ENCODE results near the gene EML4.
"Not testable (repeated sequence)": the region's sequence is repeated elsewhere in the genome, so short reads cannot be mapped to it uniquely, and the experiment has no call there.

EML4 gene

GRCh38 chr2:42334865-42335264, 165.7 kb downstream of the EML4 start:
- DNase-seq (ENCODE audit: low read depth in 2 of 2), result not testable (repeated sequence)

DNA sequence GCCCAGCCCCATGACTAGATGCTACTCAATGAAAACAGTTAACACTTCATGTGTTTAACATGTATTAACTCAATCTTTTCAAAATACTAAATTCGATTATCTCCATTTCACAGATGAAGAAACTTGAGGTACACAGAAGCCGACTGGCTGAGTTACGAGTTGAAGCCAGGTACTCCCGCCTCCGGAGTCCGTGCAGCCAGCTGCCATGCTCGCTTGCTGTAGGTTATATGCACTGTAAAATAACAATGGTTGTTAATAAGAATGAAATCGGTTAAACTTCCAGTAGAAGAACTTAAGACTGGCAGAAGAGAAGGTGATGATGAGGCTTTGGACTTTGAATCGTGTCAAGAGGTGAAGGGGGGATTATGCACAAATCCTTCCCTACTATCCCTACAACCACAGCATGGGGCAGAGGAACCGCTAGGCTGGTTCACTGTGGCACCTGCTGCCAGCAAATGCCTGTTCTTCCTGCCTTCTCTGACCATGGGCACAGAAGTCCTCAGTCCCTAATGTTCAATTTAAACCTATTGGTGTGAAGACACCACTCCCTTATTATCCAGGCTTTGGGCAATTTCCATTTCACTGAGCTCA, 166.5 kb downstream of the EML4 start:
- no peak for DNase-seq (ENCODE audit: low read depth in 2 of 2)

DNA sequence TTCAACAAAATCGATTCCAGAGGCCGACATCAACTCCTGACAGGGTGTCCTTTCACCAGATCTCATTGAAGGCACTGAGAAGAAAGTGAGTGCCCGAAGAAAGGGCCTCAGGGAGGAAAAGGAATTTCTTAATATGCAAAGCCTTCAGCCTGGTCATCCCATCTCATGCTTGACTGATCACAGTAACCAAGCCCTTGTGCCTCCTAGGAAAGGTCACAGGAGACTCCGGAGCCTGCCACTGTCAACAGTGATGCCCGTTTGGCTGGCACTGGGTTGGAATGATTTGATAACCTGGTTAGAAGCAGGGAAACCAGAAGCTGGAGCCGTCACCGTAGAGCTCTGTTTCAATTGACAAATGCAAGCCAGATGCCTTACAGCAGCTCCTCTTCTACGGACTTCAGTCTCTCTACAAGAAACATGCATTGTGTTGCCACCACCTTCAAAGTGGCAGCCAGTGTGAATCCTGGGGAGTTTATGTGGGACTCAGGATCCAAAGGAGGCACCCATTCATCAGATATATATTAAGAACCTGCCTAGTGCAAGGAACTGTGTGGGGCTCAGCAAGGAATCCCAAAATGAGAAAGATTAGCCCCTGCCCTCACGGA, 167.3 kb downstream of the EML4 start:
- DNase-seq (ENCODE audit: low read depth in 2 of 2), result no peak

DNA sequence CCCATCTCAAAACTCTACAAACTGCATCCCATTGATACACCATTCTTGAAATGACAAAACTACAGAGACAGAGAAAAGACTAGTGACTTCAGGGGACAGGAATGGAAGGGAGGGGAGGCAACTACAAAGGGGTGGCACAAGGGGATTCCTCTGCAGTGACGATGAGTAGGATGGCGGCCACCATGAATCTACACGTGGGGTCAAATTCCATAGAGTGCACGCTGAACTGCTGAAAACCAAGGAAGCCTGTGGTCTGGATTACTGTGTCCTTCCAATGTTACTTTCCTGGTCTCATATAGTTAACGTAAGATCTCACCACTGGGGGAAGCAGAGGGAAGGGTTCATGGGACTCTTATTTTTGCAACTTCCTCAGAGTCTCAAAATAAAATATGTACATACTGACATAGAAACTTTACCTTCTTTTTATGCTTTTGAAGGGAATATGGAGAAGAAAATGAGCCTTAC, 168.2 kb downstream of the EML4 start:
- DNase-seq (ENCODE audit: low read depth in 2 of 2), result no peak

DNA sequence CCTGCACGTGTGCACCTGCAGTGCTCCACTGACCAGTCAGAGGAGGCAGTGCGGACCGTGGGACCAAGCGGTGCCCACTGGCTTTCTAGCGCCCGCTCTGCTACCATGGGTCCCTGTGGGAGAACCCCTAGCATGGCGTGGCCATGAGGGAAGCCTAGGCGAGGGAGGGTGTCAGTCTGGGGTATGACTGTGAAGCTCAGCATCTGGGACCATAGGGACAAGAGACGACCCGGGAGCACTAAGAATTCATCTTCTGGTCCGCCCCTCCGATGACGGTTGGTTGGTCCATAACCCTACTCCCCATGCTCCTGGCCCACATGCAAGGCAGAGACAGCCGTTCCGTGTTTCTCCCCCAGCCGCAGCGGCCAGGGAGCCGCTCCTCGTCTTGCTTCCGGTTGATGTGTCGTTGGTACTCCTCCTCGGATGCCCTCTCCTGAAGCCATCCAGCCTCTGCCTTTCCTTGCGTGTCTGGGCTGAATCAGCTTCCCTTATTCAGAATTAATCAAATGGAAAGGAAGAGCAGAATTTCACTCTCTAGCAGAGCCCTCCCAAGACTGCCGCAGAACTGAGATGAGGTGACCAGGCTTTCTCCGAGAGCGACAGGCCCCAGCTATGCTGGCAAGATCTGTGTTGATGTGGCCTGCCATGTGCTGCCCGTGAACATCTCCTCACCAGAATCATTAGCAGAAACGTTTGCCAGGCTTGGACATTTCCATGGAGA, 168.9 kb downstream of the EML4 start:
- DNase-seq (ENCODE audit: low read depth in 2 of 2), result no peak

DNA sequence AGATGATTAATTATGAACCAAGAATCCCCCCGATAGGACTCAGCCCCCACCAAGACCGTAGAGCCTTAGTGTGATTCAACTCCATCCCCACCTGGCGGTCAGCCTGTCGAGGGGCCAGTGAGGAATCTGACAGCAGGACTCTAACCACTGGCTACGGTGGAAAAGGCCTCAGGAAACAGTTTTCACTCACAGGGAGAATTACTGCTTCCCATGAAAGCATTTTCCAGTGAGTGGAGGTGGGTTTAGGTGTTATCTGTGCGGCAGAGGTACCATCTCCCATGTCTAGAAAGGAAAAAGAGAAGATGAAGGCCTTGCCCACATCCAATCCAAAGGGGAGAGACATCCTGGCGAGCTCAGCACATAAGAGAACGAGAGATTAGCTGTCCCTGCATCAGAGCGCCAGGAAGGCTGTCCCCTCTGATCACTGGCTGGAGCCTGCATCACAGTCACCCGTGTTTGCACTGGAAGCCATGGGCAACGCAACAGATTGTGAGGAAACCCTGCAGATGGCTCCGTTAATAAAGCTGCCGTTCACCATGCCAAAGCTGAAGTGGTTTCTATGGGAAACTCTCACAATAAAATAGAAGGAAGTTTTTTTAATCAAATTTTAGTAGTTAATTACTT, 169.5 kb downstream of the EML4 start:
- no peak for DNase-seq (ENCODE audit: low read depth in 2 of 2)

GRCh38 chr2:42339191-42339912, 170.2 kb downstream of the EML4 start:
- DNase-seq (ENCODE audit: low read depth in 2 of 2), result no peak

GRCh38 chr2:42340045-42340937, 171.1 kb downstream of the EML4 start:
- no peak for DNase-seq (ENCODE audit: low read depth in 2 of 2)

DNA sequence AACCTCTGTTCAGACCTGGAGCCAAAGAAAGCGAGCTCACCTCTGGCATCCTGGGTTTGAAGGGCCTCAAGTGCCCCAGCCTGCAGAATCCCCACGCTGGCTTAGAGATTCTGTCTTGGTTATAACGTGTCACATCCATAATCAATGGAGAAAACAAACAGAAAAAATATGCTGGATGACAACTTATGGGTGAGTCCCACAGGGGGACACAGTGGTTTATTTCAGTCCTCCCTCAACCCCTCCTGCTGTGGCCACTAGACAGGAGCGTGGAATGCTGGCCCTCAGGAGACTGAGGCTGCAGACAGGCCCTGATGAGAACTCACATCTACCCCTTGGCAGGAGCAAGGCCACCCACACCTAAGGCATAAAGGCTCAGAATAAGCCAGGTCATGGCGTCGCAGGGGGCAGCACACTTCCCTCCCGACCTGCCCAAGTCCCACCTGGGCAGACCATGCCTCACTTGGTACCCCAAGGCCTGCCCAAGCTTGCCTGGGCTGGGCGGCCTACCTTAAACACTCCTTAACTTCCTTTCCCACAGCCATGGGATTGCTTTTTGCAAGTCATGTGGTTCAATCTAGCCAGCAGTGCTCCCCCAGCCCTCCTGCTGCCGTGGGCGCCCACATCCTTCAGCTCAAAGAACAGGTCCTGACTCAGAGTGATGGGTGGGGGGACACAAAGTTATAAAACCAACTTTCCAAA, 171.9 kb downstream of the EML4 start:
- DNase-seq (ENCODE audit: low read depth in 2 of 2), result no peak

DNA sequence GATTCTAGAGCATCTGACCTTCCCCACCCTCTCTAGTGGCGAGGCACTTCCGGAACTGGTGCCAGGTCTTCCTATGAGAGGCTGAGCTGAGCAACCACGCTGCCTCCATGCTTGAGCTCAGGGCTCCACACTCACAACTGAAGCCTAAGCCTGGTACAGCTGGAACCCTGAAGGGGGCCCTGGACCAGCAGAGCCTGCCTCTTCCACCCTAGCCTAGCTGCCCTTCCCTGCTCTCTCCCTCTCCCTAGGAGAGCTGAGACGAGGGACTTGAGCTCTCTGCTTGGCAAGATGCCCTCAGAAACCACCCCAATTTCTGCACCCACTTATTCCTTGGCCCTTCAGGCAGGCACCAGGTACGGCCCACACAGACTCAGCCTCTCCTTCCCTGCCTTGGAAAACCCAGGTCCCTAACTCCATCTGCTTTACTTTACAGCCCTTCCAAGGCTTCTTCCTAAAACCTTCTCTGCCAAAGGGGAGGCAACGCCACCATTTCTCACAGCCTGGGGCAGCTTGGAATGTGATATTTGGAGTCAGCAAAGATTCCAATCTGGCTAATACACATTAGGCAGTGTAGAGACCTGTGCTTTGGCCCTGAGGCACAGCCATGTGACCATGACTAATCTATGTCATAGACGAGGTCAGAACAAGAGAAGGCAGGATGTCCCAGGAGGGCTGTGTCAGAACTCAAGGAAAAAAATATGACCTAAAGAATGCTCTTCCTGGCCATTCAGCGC, 173.1 kb downstream of the EML4 start:
- no peak for DNase-seq (ENCODE audit: low read depth in 2 of 2)

- DNase-seq (ENCODE audit: low read depth in 2 of 2), result no peak
These were observed 173.7 kb downstream of the EML4 start for GRCh38 chr2:42342795-42343241.

DNA sequence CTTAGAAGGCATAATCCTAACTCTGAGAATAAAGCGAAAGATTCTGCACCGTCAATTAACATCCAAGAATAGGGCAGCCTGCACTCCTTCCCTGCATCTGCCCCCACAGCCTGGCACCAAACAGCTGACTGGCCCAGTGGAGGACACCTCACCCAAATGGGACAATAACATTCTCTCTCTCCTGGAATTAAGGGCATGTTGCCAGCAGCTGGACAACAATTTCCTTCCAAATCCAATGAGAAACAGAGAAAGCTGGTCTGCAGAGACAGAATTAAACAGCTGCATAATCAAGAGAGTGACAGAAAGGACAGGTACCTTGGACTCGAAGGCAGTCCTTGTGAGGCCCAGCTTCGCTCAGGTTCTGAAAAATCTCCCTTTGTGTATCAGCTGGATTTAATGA, 176.8 kb downstream of the EML4 start:
- DNase-seq (ENCODE audit: low read depth in 2 of 2), result no peak

- DNase-seq (ENCODE audit: low read depth in 2 of 2), result not testable (repeated sequence)
These were observed 177.7 kb downstream of the EML4 start for GRCh38 chr2:42346856-42347255.

GRCh38 chr2:42347518-42347917, 178.4 kb downstream of the EML4 start:
- DNase-seq (ENCODE audit: low read depth in 2 of 2), result not testable (repeated sequence)

- DNase-seq (ENCODE audit: low read depth in 2 of 2), result no peak
These were observed 179.1 kb downstream of the EML4 start for GRCh38 chr2:42348113-42348805.

DNA sequence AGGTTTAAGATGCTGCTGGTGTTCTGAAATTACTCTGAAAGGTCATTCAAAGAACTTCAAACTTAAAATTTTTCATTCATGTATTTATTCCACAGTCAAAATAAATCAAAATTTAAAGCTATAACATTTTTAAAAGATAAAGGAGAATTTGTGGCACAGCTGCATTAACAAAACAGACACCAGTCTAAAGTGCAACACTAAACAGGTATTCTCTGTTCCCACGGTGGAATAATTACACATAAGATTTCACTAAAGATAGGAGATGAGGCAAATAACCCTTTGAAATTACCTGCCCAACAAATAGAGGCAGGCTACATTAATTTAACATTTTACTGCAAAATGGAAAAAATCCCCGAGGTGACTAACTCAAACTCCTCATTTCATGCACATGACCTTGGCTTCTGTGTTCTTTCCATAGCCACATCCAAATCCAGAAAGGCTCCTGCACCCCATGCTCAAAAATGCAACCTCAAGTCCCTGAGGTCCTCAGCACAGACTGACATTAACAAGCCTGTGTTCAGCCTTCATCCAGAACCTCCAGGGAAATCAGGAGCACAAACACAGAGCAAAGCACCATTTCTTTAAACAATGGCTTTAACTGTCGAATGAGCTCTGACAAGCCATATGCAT, 181.4 kb downstream of the EML4 start:
- no peak for DNase-seq (ENCODE audit: low read depth in 2 of 2)

DNA sequence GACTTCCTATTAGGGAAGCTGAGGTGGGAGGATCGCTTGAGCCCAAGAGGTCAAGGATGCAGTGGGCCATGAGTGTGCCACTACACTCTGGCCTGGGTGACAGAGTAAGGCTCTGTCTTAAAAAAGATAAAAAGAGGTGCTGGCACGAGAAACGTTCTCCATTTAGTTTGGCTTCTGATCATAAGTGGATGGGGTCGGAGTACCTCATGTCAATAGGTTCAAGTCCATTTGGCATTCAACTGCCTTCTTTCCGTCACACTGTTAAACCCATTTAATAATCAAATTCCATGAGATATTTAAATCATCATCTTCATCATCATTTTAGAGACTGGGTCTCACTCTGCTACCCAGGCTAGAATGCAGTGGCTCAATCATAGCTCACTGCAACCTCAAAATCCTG, 182.7 kb downstream of the EML4 start:
- DNase-seq (ENCODE audit: low read depth in 2 of 2), result no peak

DNA sequence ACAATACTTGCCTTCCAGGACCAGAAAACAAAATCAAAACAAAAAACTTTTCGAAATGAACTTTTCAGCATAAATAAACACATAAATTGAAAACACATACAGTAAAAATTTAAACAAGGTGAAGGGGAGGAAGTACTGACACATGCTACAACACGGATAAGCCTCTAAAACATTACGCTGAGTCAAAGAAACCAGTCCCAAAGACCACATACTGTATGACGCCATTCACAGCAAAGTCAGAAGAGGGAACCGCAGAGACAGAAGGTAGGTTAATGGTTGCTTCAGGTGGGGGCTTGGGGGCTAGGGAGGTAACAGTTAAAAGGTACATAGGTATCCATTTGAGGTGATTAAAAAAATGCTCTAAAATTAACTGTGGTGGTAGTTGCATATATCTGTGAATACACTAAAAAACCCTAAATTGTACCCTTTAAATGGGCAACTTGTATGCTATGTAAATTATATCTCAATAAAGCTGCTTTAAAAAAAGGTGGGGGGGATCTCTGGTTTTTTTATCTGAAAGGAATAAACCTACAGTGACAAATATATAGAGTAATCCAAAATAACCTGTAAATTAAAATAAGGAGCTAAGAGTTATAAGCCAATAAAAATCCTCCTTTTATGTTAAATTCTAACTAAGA, 184.8 kb downstream of the EML4 start:
- no peak for DNase-seq (ENCODE audit: low read depth in 2 of 2)
